H1 (cell line): ENCODE data around the gene TUT7. TPM values are rescaled to one million over a fixed set of nuclear protein-coding genes. Genes with fewer than 3 reads are reported as not detected.

Source experiments
- CTCF ChIA-PET: fragments of 300-600 bp; sonication (Branson Sonifier 250); formaldehyde crosslinking; loops from one replicate; lab custom pipeline; 2021; ENCODE audit not compliant: partially characterized antibody; lab: Charles Lee
- POLR2A ChIA-PET: fragments of 300-600 bp; sonication (Branson Sonifier 250); formaldehyde crosslinking; loops from one replicate; lab custom pipeline; 2021; ENCODE audit warnings: inconsistent platforms; ENCODE audit not compliant: partially characterized antibody; lab: Charles Lee
- DNase-seq, 2 experiments: peaks; one replicate each; pipeline versions ENCODE4 v3.0.0 to v3.0.0-alpha.2; 2010 to 2022; ENCODE audit warnings: low spot score in 2 of 2, low read depth in 1 of 2, mixed read lengths in 1 of 2
- FAIRE-seq: peaks from 2 replicates; lab custom pipeline; 2011; peaks lifted over from hg19 to GRCh38; lab: Jason Lieb, UNC
- H2AFZ ChIP-seq: 2 replicates; pipeline ENCODE4 v1.8.1; 2012; ENCODE audit warnings: low read length, inconsistent platforms
- H2AK5ac ChIP-seq: 2 replicates; pipeline ENCODE4 v1.6.1; 2013; ENCODE audit warnings: low read depth, low read length
- H2BK120ac ChIP-seq: replicated peaks from 2 replicates; pipeline ENCODE3; 2013; ENCODE audit warnings: low read depth, low read length, inconsistent platforms
- H2BK12ac ChIP-seq: 2 replicates; pipeline ENCODE4 v1.6.1; 2013; ENCODE audit warnings: low read depth, low read length
- H2BK15ac ChIP-seq: 2 replicates; pipeline ENCODE4 v1.6.1; 2013; ENCODE audit warnings: low read length
- H2BK20ac ChIP-seq: 2 replicates; pipeline ENCODE4 v1.6.1; 2013; ENCODE audit warnings: low read length
- H2BK5ac ChIP-seq: 2 replicates; pipeline ENCODE4 v1.6.1; 2013; ENCODE audit warnings: low read depth, low read length
- H3K14ac ChIP-seq: 2 replicates; pipeline ENCODE4 v1.6.1; 2013; ENCODE audit warnings: inconsistent platforms; ENCODE audit not compliant: insufficient read length
- H3K18ac ChIP-seq: 2 replicates; pipeline ENCODE4 v1.6.1; 2013; ENCODE audit warnings: low read length; ENCODE audit errors: extremely low read depth
- H3K23ac ChIP-seq: 2 replicates; pipeline ENCODE4 v1.6.1; 2013; ENCODE audit warnings: inconsistent platforms; ENCODE audit not compliant: insufficient read length
- H3K23me2 ChIP-seq: 2 replicates; pipeline ENCODE4 v1.6.1; 2013; ENCODE audit warnings: low read depth, low read length
- H3K27ac ChIP-seq: 2 replicates; pipeline ENCODE4 v1.6.1; 2011; ENCODE audit warnings: low read depth, low read length, inconsistent platforms
- H3K27me3 ChIP-seq, 4 experiments: replicated peaks in 1 of 4; 1 replicate in 1 of 4; 2 replicates in 3 of 4; pipeline versions ENCODE4 v1.6.1 to v1.8.1; 2011 to 2013; ENCODE audit warnings: low read length in 3 of 4, mild to moderate bottlenecking in 3 of 4, inconsistent platforms in 2 of 4, mixed read lengths in 2 of 4, moderate library complexity in 1 of 4; ENCODE audit not compliant: control insufficient read depth in 3 of 4, insufficient read depth in 3 of 4; ENCODE audit errors: extremely low read depth in 1 of 4
- H3K36me3 ChIP-seq, 4 experiments: 2 replicates each; pipeline versions ENCODE4 v1.6.1 to v1.8.1; 2011 to 2013; ENCODE audit warnings: mild to moderate bottlenecking in 4 of 4, low read length in 3 of 4, moderate library complexity in 2 of 4, control low read depth in 1 of 4, inconsistent platforms in 1 of 4; ENCODE audit not compliant: insufficient read depth in 4 of 4, control insufficient read depth in 2 of 4
- H3K4ac ChIP-seq: replicated peaks from 2 replicates; pipeline ENCODE3; 2013; ENCODE audit warnings: low read length, low read depth, mixed read lengths, inconsistent platforms; ENCODE audit not compliant: insufficient read length
- H3K4me1 ChIP-seq, 4 experiments: replicated peaks in 1 of 4; 1 replicate in 1 of 4; 2 replicates in 3 of 4; pipeline versions ENCODE4 v1.6.1 to v1.8.1; 2011 to 2013; ENCODE audit warnings: low read length in 3 of 4, inconsistent platforms in 2 of 4, mixed read lengths in 1 of 4; ENCODE audit not compliant: insufficient read depth in 4 of 4, control insufficient read depth in 3 of 4
- H3K4me2 ChIP-seq, 2 experiments: 2 replicates each; pipeline versions ENCODE4 v1.6.1 to v1.8.1; 2011 to 2013; ENCODE audit warnings: low read depth in 2 of 2, low read length in 2 of 2, control low read depth in 1 of 2, inconsistent platforms in 1 of 2, mild to moderate bottlenecking in 1 of 2; ENCODE audit not compliant: insufficient read depth in 1 of 2
- H3K4me3 ChIP-seq, 4 experiments: fragments of 200-600, 300-600 bp in 1 of 4; sonication (generic), shearing (Covaris generic), sonication (Bioruptor Twin) in 1 of 4; 2 replicates each; pipeline versions ENCODE4 v1.5.1 to v1.8.1; 2011 to 2016; ENCODE audit warnings: low read length in 4 of 4, low read depth in 3 of 4, control low read depth in 2 of 4, inconsistent platforms in 2 of 4, mild to moderate bottlenecking in 2 of 4, mixed read lengths in 1 of 4, moderate library complexity in 1 of 4; ENCODE audit not compliant: insufficient read depth in 2 of 4; ENCODE audit errors: extremely low read depth in 1 of 4
- H3K56ac ChIP-seq: replicated peaks from 2 replicates; pipeline ENCODE3; 2013; ENCODE audit warnings: low read depth, mild to moderate bottlenecking, mixed read lengths, low read length, inconsistent platforms; ENCODE audit not compliant: insufficient read length
- H3K79me1 ChIP-seq: 2 replicates; pipeline ENCODE4 v1.6.1; 2013; ENCODE audit warnings: low read depth, low read length, control low read depth
- H3K79me2 ChIP-seq, 2 experiments: 2 replicates each; pipeline versions ENCODE4 v1.6.1 to v1.8.1; 2012 to 2013; ENCODE audit warnings: low read length in 2 of 2, mild to moderate bottlenecking in 2 of 2, inconsistent platforms in 1 of 2; ENCODE audit not compliant: insufficient read depth in 2 of 2, control insufficient read depth in 1 of 2
- H3K9ac ChIP-seq, 4 experiments: replicated peaks in 1 of 4; 1 replicate in 1 of 4; 2 replicates in 3 of 4; pipeline versions ENCODE4 v1.6.1 to v1.8.1; 2011 to 2013; ENCODE audit warnings: low read depth in 3 of 4, low read length in 3 of 4, control low read depth in 2 of 4, mild to moderate bottlenecking in 2 of 4, moderate library complexity in 2 of 4, inconsistent platforms in 1 of 4; ENCODE audit errors: extremely low read depth in 1 of 4
- H3K9me3 ChIP-seq, 2 experiments: 2 replicates each; pipeline versions ENCODE4 v1.6.1 to v1.8.1; 2012 to 2013; ENCODE audit warnings: mild to moderate bottlenecking in 2 of 2, moderate library complexity in 2 of 2, control low read depth in 1 of 2, inconsistent platforms in 1 of 2, low read depth in 1 of 2, low read length in 1 of 2, mixed read lengths in 1 of 2; ENCODE audit not compliant: insufficient read depth in 2 of 2
- H4K20me1 ChIP-seq, 2 experiments: replicated peaks in 1 of 2; 2 replicates each; pipeline versions ENCODE3 to v1.8.1; 2011 to 2013; ENCODE audit warnings: inconsistent platforms in 2 of 2, low read length in 2 of 2, mild to moderate bottlenecking in 1 of 2; ENCODE audit not compliant: insufficient read depth in 2 of 2, control insufficient read depth in 1 of 2
- H4K5ac ChIP-seq: 2 replicates; pipeline ENCODE4 v1.6.1; 2013; ENCODE audit warnings: low read length, low read depth, mixed read lengths, inconsistent platforms; ENCODE audit not compliant: insufficient read length
- H4K8ac ChIP-seq: 2 replicates; pipeline ENCODE4 v1.8.0; 2013; ENCODE audit warnings: mild to moderate bottlenecking, moderate library complexity, low read length, inconsistent platforms; ENCODE audit not compliant: insufficient read depth; ENCODE audit errors: extremely low read depth
- H4K91ac ChIP-seq: replicated peaks from 2 replicates; pipeline ENCODE3; 2013; ENCODE audit warnings: low read length, mixed read lengths, inconsistent platforms; ENCODE audit not compliant: insufficient read length
- CEBPB ChIP-seq: IDR thresholded peaks from 2 replicates; pipeline ENCODE4 v1.6.1; 2012; ENCODE audit warnings: low read depth, low read length
- CTBP2 ChIP-seq: IDR thresholded peaks from 2 replicates; pipeline ENCODE4 v1.7.0; 2011; ENCODE audit warnings: borderline replicate concordance, mild to moderate bottlenecking, moderate library complexity, mixed read lengths, low read length; ENCODE audit not compliant: insufficient read depth, insufficient read length
- HDAC2 ChIP-seq, 2 experiments: fragments of 300-600 bp in 1 of 2; sonication (generic) in 1 of 2; IDR thresholded peaks; 2 replicates each; pipeline ENCODE4 v1.6.1; 2011 to 2012; ENCODE audit warnings: low read depth in 2 of 2, low read length in 2 of 2, mild to moderate bottlenecking in 2 of 2, moderate library complexity in 2 of 2, borderline replicate concordance in 1 of 2, inconsistent platforms in 1 of 2
- JUN ChIP-seq: IDR thresholded peaks from 2 replicates; pipeline ENCODE4 v1.6.1; 2011; ENCODE audit warnings: low read depth, mild to moderate bottlenecking, improper control_type of control experiment, low read length
- JUND ChIP-seq: IDR thresholded peaks from 2 replicates; pipeline ENCODE4 v1.6.1; 2011; ENCODE audit warnings: mild to moderate bottlenecking, improper control_type of control experiment, low read length
- NANOG ChIP-seq: IDR thresholded peaks from 2 replicates; pipeline ENCODE4 v1.6.1; 2011; ENCODE audit warnings: low read length, low read depth, mild to moderate bottlenecking, inconsistent platforms; ENCODE audit not compliant: insufficient read depth, poor library complexity, severe bottlenecking
- PHF8 ChIP-seq: fragments of 200-600 bp; sonication (generic); conservative IDR thresholded peaks from 2 replicates; pipeline ENCODE4 v1.7.1; 2012; ENCODE audit warnings: low read depth, mild to moderate bottlenecking, inconsistent platforms, low read length, moderate library complexity
- SIX5 ChIP-seq: IDR thresholded peaks from 2 replicates; pipeline ENCODE4 v1.6.1; 2011; ENCODE audit warnings: mild to moderate bottlenecking, low read depth, low read length
- TCF12 ChIP-seq: IDR thresholded peaks from 2 replicates; pipeline ENCODE4 v1.6.1; 2011; ENCODE audit warnings: low read depth, mild to moderate bottlenecking, low read length
- WGBS, 2 experiments: shearing (Covaris generic) in 1 of 2; methylation state at CpG; one replicate each; pipeline versions ENCODE4 v1.1.6 to v1.1.7; 2013 to 2015; ENCODE audit warnings: low lambda C conversion rate in 2 of 2, mixed read lengths in 2 of 2, inconsistent platforms in 1 of 2, low coverage in 1 of 2, missing lambda C conversion rate in 1 of 2; ENCODE audit not compliant: insufficient replicate concordance in 2 of 2, insufficient coverage in 1 of 2, insufficient read length in 1 of 2; ENCODE audit errors: extremely low coverage in 1 of 2, missing lambda C conversion rate in 1 of 2; 5-methylcytosine and 5-hydroxymethylcytosine counted together
- polyA plus RNA-seq, 7 experiments: library from polyadenylated mRNA; depleted of rRNA in 3 of 7; stranded (reverse) in 5 of 7; unstranded in 2 of 7; fragments of >200 nt in 5 of 7; fragments of 200-250 nt in 2 of 7; gene quantifications; 1 replicate in 5 of 7; 2 replicates in 1 of 7; 4 replicates in 1 of 7; pipeline versions ENCODE4 v1.2.1 to v1.2.3, GENCODE V29; 2011 to 2013; ENCODE audit warnings: missing spikeins in 2 of 7, mixed read lengths in 2 of 7
- total RNA-seq: library from RNA; stranded (reverse); fragmentation: NEBNext Ultra II Directional; extraction: Animal tissue kit (Norgen Biotek cat#: 25700); gene quantifications from 2 replicates; pipeline ENCODE4 v1.2.1, GENCODE V29; 2021
- TF ChIP-seq, protein P1 (sequence below): IDR thresholded peaks from 2 replicates; pipeline ENCODE4 v1.6.1; 2011; ENCODE audit warnings: low read length, improper control_type of control experiment
- TF ChIP-seq, protein P2 (sequence below): IDR thresholded peaks from 2 replicates; pipeline ENCODE4 v1.6.1; 2011; ENCODE audit warnings: low read depth, mild to moderate bottlenecking, low read length; ENCODE audit not compliant: insufficient read depth

Gene TUT7
- total and polyA plus RNA-seq, 2 of the 8 experiments (the other 6 are each of a cell fraction or from before 2014, with no cell fraction given): 4.8 to 19.3 TPM

DNA sequence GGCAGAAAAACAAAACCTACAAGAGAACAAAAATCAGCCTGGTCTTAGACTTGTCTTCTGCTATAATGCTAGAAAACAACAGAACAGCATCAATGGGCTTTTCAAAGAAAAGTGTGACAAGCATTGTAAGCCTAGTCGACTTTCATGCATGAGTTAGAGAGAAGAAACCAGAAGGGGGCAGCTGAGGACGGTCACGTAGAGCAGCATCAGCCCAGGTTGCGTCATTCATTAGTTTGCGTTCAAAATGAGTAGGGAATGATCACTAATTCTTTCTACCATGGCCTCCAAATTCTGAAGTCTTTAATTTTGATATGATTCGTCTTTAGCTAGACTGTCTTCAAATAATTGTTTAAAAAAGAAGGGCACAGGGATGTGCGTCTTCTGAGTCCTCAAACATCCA, 67.2 kb downstream of the TUT7 start:
- peak overlapping the region; percentile 18 to 36; a peak in 1 of 4 replicates for H3K4me2 ChIP-seq
- POLR2A ChIA-PET: interaction anchor here (0.6 kb wide), 1 partner anchor 123 kb away, joined by 3 read pairs; no protein-coding TSS in a partner anchor
- no peak for TF ChIP-seq TCF12
- no peak for TF ChIP-seq PHF8
- peak; percentile 96 for TF ChIP-seq JUND
- peak; percentile 99 for TF ChIP-seq CEBPB
- TF ChIP-seq CTBP2: no peak
- TF ChIP-seq, protein P1, sequence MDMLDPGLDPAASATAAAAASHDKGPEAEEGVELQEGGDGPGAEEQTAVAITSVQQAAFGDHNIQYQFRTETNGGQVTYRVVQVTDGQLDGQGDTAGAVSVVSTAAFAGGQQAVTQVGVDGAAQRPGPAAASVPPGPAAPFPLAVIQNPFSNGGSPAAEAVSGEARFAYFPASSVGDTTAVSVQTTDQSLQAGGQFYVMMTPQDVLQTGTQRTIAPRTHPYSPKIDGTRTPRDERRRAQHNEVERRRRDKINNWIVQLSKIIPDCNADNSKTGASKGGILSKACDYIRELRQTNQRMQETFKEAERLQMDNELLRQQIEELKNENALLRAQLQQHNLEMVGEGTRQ: no peak
- TF ChIP-seq SIX5: no peak
- no peak for TF ChIP-seq NANOG
- no peak for TF ChIP-seq HDAC2 (IDR thresholded peaks at IDR 0.05; ENCODE audit: borderline replicate concordance in 1 of 2, low read depth in 2 of 2, low read length in 2 of 2)
- TF ChIP-seq, protein P2, sequence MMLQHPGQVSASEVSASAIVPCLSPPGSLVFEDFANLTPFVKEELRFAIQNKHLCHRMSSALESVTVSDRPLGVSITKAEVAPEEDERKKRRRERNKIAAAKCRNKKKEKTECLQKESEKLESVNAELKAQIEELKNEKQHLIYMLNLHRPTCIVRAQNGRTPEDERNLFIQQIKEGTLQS: peak; percentile 89
- peak; percentile 62; the same call in 1 of the 2 replicates for TF ChIP-seq JUN

More for the DNA sequence above, 67.2 kb downstream of the TUT7 start:
- Histone ChIP-seq H3K9ac (no peak overlapping the region), H3K27me3 (no peaks in the 10 kb centered on the region; a peak in 1 of 7 replicates), H2BK12ac (peak overlapping the region; percentile 89; the same call in 1 of the 2 replicates), H4K20me1 (no peaks in the 10 kb centered on the region), H3K23me2 (peaks cover 7% of the 10 kb centered on the region), H2BK5ac (peak overlapping the region; percentile 76; the same call in 1 of the 2 replicates), H2AK5ac (no peak overlapping the region), H3K27ac (0 out of 2 replicates have a peak overlapping the region, but pooled peaks have one; percentile 42), H4K91ac (no peak overlapping the region), H3K14ac (no peak overlapping the region), H3K36me3 (no peaks in the 10 kb centered on the region), H2BK120ac (no peak overlapping the region), H2BK20ac (no peak overlapping the region), H3K79me1 (no peaks in the 10 kb centered on the region), H4K8ac (no peak overlapping the region), H3K79me2 (no peaks in the 10 kb centered on the region), H3K56ac (no peak overlapping the region), H3K18ac (no peak overlapping the region), H3K4me3 (no peak overlapping the region), H4K5ac (no peak overlapping the region), H3K4ac (no peak overlapping the region), H3K4me1 (peaks cover 0 to 8% (median 4%) of the 10 kb centered on the region in 4 experiments; a peak in 3 of 7 replicates), H2AFZ (no peak overlapping the region), H3K9me3 (no peaks in the 10 kb centered on the region), H2BK15ac (no peak overlapping the region), H3K23ac (no peak overlapping the region)
- FAIRE-seq (peak; percentile 81), DNase-seq (no peak)
- WGBS, 2 experiments: 10% methylated on average over 7 of the region's 7 CpGs; no CpG with 5 or more reads in 1 of the 2 experiments
- CTCF ChIA-PET: interaction anchor here (0.6 to 1.7 kb wide), 6 partner anchors 10 to 1096 kb away, joined by 3 to 5 read pairs (median 4); no protein-coding TSS in a partner anchor
